Measurements from ENCODE around the gene CPSF7.

- no peak for TF ChIP-seq CTCF (conservative IDR thresholded peaks at IDR 0.05)
- TF ChIP-seq EZH2 (IDR thresholded peaks at IDR 0.05; ENCODE audit: low read depth), result no peak
Observed at GRCh38 chr11:61403658-61404057, 26.1 kb downstream of the CPSF7 start.
